ENCODE measurements around the gene APLF.

DNA sequence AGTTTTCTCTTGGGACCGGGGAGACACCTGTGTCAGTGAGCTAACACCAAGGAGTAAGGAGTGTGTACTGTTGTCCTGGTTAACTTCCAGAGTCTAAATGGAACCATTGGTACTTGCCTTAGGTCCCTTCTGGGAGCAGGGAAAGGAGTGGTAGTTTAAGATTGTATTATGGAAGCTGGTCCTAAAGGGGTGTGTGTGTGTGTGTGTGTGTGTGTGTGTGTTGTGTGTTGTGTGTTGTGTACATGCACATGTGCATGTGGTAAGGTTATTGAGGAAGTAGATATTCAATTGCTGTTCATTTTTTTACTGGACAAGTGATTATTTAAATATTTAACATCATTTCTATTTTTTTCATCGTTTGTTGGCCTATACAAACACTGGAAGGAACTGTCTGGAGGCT is 1.4 kb downstream of the APLF start:
- TF ChIP-seq, protein P1, sequence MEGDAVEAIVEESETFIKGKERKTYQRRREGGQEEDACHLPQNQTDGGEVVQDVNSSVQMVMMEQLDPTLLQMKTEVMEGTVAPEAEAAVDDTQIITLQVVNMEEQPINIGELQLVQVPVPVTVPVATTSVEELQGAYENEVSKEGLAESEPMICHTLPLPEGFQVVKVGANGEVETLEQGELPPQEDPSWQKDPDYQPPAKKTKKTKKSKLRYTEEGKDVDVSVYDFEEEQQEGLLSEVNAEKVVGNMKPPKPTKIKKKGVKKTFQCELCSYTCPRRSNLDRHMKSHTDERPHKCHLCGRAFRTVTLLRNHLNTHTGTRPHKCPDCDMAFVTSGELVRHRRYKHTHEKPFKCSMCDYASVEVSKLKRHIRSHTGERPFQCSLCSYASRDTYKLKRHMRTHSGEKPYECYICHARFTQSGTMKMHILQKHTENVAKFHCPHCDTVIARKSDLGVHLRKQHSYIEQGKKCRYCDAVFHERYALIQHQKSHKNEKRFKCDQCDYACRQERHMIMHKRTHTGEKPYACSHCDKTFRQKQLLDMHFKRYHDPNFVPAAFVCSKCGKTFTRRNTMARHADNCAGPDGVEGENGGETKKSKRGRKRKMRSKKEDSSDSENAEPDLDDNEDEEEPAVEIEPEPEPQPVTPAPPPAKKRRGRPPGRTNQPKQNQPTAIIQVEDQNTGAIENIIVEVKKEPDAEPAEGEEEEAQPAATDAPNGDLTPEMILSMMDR (IDR thresholded peaks at IDR 0.05; ENCODE audit: low read length), result no peak
- TF ChIP-seq EZH2phosphoT487 (IDR thresholded peaks at IDR 0.05; ENCODE audit: low read length) (no peak), EZH2 (optimal IDR thresholded peaks at IDR 0.05; ENCODE audit: low read depth, low read length) (no peak)

Data from MM.1S (cell line).